Peyer's patch (tissue), 4 donors: Measurements from ENCODE around the gene CCDC38. TPM values are rescaled to one million over a fixed set of nuclear protein-coding genes. Genes with fewer than 3 reads are reported as not detected.

Experiments
- DNase-seq, 3 donors: peaks; one replicate each; pipeline ENCODE4 v3.0.0-alpha.2; 2017 to 2019
- H3K27ac ChIP-seq, 4 donors: fragments of 200-600 bp; sonication (generic); one replicate each; pipeline ENCODE4 v1.5.1; 2016 to 2019
- H3K27me3 ChIP-seq, 2 donors: fragments of 200-600 bp; sonication (generic); one replicate each; pipeline ENCODE4 v1.5.1; 2019
- H3K36me3 ChIP-seq, 3 donors: fragments of 200-600 bp; sonication (generic); one replicate each; pipeline ENCODE4 v1.5.1; 2016 to 2019
- H3K4me1 ChIP-seq, 4 donors: fragments of 200-600 bp; sonication (generic); one replicate each; pipeline ENCODE4 v1.5.1; 2016 to 2019
- H3K4me3 ChIP-seq, 4 donors: fragments of 200-600 bp; sonication (generic); 1 replicate in 3 of 4; 2 replicates in 1 of 4; pipeline ENCODE4 v1.5.1; 2016 to 2019; ENCODE audit warnings: mild to moderate bottlenecking in 1 of 4
- H3K9me3 ChIP-seq, 4 donors: fragments of 200-600 bp; sonication (generic); one replicate each; pipeline ENCODE4 v1.5.1; 2016 to 2019; ENCODE audit warnings: mild to moderate bottlenecking in 1 of 4
- POLR2A ChIP-seq, 2 donors: fragments of 450-650 bp; IDR thresholded peaks; one replicate each; pipeline ENCODE4 v1.5.1; 2017; ENCODE audit warnings: antibody characterized with exemption in 2 of 2, mild to moderate bottlenecking in 2 of 2, moderate library complexity in 2 of 2
- total RNA-seq, 4 donors: library from RNA; depleted of rRNA; stranded (reverse); fragments of >200 nt; gene quantifications; one replicate each; pipeline ENCODE4 v1.1.0, GENCODE V29; 2016
- TF ChIP-seq, protein P1 (sequence below), 6 experiments: fragments of 450-650 bp in 4 of 6; fragments of 200-600 bp in 2 of 6; sonication (generic) in 1 of 6; IDR thresholded peaks; one replicate each; pipeline ENCODE4 v1.5.1; 2017 to 2019; ENCODE audit warnings: antibody characterized with exemption in 6 of 6, mild to moderate bottlenecking in 3 of 6, moderate library complexity in 1 of 6

CCDC38 gene
- total RNA-seq, 4 donors from 2014 or later, result not detected

DNA sequence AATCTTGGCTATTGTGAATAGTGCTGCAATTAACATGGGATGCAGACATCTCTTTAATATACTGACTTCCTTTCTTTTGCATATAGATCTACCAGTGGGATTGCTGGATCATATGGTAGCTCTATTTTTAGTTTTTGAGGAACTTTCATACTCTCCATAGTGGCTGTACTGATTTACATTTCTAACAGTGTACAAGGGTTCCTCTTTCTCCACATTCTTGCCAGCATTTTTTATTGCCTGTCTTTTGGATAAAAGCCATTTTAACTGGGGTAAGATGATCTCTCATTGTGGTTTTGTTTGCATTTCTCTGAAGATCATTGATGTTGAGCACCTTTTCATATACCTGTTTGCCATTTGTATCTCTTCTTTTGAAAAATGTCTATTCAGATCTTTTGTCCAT, 9.1 kb upstream of the CCDC38 start:
- no peak overlapping the region for H3K4me3 ChIP-seq
- TF ChIP-seq, protein P1, sequence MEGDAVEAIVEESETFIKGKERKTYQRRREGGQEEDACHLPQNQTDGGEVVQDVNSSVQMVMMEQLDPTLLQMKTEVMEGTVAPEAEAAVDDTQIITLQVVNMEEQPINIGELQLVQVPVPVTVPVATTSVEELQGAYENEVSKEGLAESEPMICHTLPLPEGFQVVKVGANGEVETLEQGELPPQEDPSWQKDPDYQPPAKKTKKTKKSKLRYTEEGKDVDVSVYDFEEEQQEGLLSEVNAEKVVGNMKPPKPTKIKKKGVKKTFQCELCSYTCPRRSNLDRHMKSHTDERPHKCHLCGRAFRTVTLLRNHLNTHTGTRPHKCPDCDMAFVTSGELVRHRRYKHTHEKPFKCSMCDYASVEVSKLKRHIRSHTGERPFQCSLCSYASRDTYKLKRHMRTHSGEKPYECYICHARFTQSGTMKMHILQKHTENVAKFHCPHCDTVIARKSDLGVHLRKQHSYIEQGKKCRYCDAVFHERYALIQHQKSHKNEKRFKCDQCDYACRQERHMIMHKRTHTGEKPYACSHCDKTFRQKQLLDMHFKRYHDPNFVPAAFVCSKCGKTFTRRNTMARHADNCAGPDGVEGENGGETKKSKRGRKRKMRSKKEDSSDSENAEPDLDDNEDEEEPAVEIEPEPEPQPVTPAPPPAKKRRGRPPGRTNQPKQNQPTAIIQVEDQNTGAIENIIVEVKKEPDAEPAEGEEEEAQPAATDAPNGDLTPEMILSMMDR (IDR thresholded peaks at IDR 0.05), result no peak
- TF ChIP-seq POLR2A (IDR thresholded peaks at IDR 0.05), result no peak
- no peak overlapping the region for H3K27ac ChIP-seq
- DNase-seq, result no peak
- no peaks in the 10 kb centered on the region for H3K4me1 ChIP-seq
- no peaks in the 10 kb centered on the region for H3K9me3 ChIP-seq
- no peaks in the 10 kb centered on the region for H3K27me3 ChIP-seq
- no peaks in the 10 kb centered on the region for H3K36me3 ChIP-seq

- DNase-seq, result no peak
- no peak overlapping the region for H3K4me3 ChIP-seq
- no peaks in the 10 kb centered on the region for H3K36me3 ChIP-seq
- H3K27ac ChIP-seq, result no peak overlapping the region
- H3K9me3 ChIP-seq, result no peaks in the 10 kb centered on the region
- TF ChIP-seq POLR2A (IDR thresholded peaks at IDR 0.05), result no peak
- TF ChIP-seq, protein P1 (IDR thresholded peaks at IDR 0.05), result no peak
- H3K4me1 ChIP-seq, result no peaks in the 10 kb centered on the region
- no peaks in the 10 kb centered on the region for H3K27me3 ChIP-seq
Observed at GRCh38 chr12:95949477-95950206, 7.2 kb upstream of the CCDC38 start.

- peak overlapping the region in 1 of 4 donors; percentile 80 for H3K4me3 ChIP-seq
- H3K27me3 ChIP-seq, result no peaks in the 10 kb centered on the region
- TF ChIP-seq, protein P1 (IDR thresholded peaks at IDR 0.05), result no peak
- no peaks in the 10 kb centered on the region for H3K36me3 ChIP-seq
- peaks cover 0 to 5% (median 0%) of the 10 kb centered on the region in 4 donors for H3K4me1 ChIP-seq
- no peak overlapping the region for H3K27ac ChIP-seq
- no peak for DNase-seq
- no peaks in the 10 kb centered on the region for H3K9me3 ChIP-seq
Observed at GRCh38 chr12:95944108-95944704, 1.8 kb upstream of the CCDC38 start.

DNA sequence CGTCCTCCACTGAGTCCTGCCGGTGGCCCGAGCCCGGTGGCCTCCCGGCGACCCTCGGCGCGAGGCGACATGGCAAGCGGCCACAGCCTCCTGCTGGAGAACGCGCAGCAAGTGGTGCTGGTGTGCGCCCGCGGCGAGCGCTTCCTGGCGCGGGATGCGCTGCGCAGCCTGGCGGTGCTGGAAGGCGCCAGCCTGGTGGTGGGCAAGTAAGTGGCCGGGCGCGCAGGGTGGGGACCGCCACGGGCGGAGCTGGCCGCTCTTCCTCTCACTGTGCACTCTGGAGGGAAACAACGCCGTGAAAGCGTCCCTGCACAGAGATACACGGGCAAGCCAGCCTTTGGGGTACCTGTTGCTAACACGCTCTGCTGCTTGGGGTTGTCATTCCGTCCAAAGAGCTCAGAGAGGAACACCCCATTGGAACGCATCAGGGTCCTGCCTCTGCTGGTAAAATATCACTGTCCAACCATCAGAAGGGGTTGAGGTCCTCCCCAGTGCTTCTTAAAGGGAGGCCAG, 972 bp upstream of the CCDC38 start, which contains the start of gene AMDHD1:
AMDHD1 (plus strand) TSS at position 2 of the 513 bp plus-strand sequence; CDS start at position 70, 68 bp downstream.
- H3K9me3 ChIP-seq, result no peaks in the 10 kb centered on the region
- no peaks in the 10 kb centered on the region for H3K27me3 ChIP-seq
- DNase-seq, result peak in 2 of 3 donors; percentile 53 to 70
- TF ChIP-seq POLR2A (IDR thresholded peaks at IDR 0.05), result no peak
- TF ChIP-seq, protein P1 (IDR thresholded peaks at IDR 0.05), result peak in 3 of 6 experiments; percentile 11 to 24 (median 22)
- H3K4me1 ChIP-seq, result peaks cover 0 to 5% (median 0%) of the 10 kb centered on the region in 4 donors
- peak within 1 kb of the TSS; percentile 71 to 97 (median 86) for H3K4me3 ChIP-seq
- no peaks in the 10 kb centered on the region for H3K36me3 ChIP-seq
- H3K27ac ChIP-seq, result peak within 1 kb of the TSS; percentile 72 to 91 (median 78)

DNA sequence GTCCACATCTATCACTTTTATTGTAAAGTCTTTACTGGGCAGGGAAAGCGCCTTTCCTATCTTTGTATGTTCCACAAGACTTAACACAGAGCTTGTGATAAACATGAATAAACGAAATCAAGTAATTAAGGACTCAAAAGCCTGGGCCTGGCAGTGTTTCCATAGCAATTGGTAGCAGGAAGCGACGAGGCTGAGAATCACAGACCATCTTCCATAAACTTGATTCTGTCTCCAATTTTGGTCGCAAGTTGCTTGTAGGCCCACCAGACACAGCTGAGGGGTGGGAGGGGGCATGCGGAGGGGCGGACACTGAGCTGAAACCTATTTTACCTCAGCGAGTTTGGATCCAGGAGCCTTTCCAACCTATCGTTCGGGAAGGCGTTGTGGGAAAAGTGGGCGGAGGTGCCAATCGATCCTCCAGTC, 302 bp downstream of the CCDC38 start:
- Histone ChIP-seq H3K36me3 (no peaks in the 10 kb centered on the region), H3K4me1 (peaks cover 0 to 5% (median 0%) of the 10 kb centered on the region in 4 donors), H3K4me3 (peak overlapping the region; percentile 71 to 97 (median 86)), H3K9me3 (no peaks in the 10 kb centered on the region), H3K27me3 (no peaks in the 10 kb centered on the region), H3K27ac (peak overlapping the region in 3 of 4 donors; percentile 77 to 91 (median 79))
- peak in 1 of 3 donors; percentile 18 for DNase-seq
- no peak for TF ChIP-seq POLR2A (IDR thresholded peaks at IDR 0.05)
- TF ChIP-seq, protein P1 (IDR thresholded peaks at IDR 0.05), result no peak
